ENCODE results near the gene OR5AK2. TPM values are rescaled to one million over a fixed set of nuclear protein-coding genes. Genes with fewer than 3 reads are reported as not detected.
A peak's percentile ranks its signal among the peaks of the same experiment; 100 is the strongest.
"Not testable (repeated sequence)": the region's sequence is repeated elsewhere in the genome, so short reads cannot be mapped to it uniquely, and the experiment has no call there.

The OR5AK2 gene, protein sequence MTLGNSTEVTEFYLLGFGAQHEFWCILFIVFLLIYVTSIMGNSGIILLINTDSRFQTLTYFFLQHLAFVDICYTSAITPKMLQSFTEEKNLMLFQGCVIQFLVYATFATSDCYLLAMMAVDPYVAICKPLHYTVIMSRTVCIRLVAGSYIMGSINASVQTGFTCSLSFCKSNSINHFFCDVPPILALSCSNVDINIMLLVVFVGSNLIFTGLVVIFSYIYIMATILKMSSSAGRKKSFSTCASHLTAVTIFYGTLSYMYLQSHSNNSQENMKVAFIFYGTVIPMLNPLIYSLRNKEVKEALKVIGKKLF
- total RNA-seq (2022), result not detected in 2 replicates
- Bru-seq, nascent RNA, result not detected
- not detected for BruChase-seq, experiment 1, labeled RNA remaining after a 2-hour chase
- BruChase-seq, experiment 2, labeled RNA remaining after a 6-hour chase, result not detected
- long read RNA-seq, result 0 reads

- Histone ChIP-seq H3K9me3 (0 out of 2 replicates have a peak, but pooled peaks cover under 1% of the 10 kb centered on the region), H3K36me3 (ENCODE audit: control insufficient read depth, insufficient read depth, low read length) (no peaks in the 10 kb centered on the region), H3K27me3 (replicated peaks; ENCODE audit: control insufficient read depth, insufficient read depth, low read length) (no peaks in the 10 kb centered on the region), H3K4me1 (no peaks in the 10 kb centered on the region), H3K4me3 (ENCODE audit: low read depth, low read length) (no peak within 1 kb of the TSS)
- H3K27me3 Mint-ChIP-seq (ENCODE audit: insufficient read depth, unreplicated experiment), result no peaks in the 10 kb centered on the region
- H3K36me3 Mint-ChIP-seq (ENCODE audit: insufficient read depth, unreplicated experiment), result no peaks in the 10 kb centered on the region
- POLR2A ChIA-PET, result no interaction called here
- BruUV-seq (replicated peaks), result no TSS peak
- no peak within 1 kb of the TSS for H3K27ac Mint-ChIP-seq (ENCODE audit: unreplicated experiment)
- peaks cover 14% of the 10 kb centered on the region for H3K9me3 Mint-ChIP-seq (ENCODE audit: unreplicated experiment)
- no peak for DNase-seq
- TF ChIP-seq, protein P1, sequence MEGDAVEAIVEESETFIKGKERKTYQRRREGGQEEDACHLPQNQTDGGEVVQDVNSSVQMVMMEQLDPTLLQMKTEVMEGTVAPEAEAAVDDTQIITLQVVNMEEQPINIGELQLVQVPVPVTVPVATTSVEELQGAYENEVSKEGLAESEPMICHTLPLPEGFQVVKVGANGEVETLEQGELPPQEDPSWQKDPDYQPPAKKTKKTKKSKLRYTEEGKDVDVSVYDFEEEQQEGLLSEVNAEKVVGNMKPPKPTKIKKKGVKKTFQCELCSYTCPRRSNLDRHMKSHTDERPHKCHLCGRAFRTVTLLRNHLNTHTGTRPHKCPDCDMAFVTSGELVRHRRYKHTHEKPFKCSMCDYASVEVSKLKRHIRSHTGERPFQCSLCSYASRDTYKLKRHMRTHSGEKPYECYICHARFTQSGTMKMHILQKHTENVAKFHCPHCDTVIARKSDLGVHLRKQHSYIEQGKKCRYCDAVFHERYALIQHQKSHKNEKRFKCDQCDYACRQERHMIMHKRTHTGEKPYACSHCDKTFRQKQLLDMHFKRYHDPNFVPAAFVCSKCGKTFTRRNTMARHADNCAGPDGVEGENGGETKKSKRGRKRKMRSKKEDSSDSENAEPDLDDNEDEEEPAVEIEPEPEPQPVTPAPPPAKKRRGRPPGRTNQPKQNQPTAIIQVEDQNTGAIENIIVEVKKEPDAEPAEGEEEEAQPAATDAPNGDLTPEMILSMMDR (IDR thresholded peaks at IDR 0.05; ENCODE audit: insufficient read depth in 1 of 2, low read depth in 1 of 2, low read length in 1 of 2, severe bottlenecking in 1 of 2, unreplicated experiment in 1 of 2), result no peak
- intact Hi-C loops (cut with micrococcal nuclease; ENCODE audit: unreplicated experiment), result no loop called here
- CTCF ChIA-PET, result no interaction called here
- H3K4me3 Mint-ChIP-seq (ENCODE audit: unreplicated experiment), result no peak within 1 kb of the TSS
- no peaks in the 10 kb centered on the region for H3K4me1 Mint-ChIP-seq (ENCODE audit: low read depth, unreplicated experiment)
These were observed at the start of gene OR5AK2 for GRCh38 chr11:56988614-56989013. TSS of gene OR5AK2 (plus strand) at chr11:56988914. CDS start at chr11:56988914, 0 bp downstream.

GRCh38 chr11:56945526-56945925 is 43.2 kb upstream of the OR5AK2 start:
- H3K36me3 ChIP-seq (ENCODE audit: control insufficient read depth, insufficient read depth, low read length); BruUV-seq (replicated peaks); H3K27me3 ChIP-seq (replicated peaks; ENCODE audit: control insufficient read depth, insufficient read depth, low read length); H3K27me3 Mint-ChIP-seq (ENCODE audit: insufficient read depth, unreplicated experiment); H3K4me3 Mint-ChIP-seq (ENCODE audit: unreplicated experiment); H3K4me3 ChIP-seq (ENCODE audit: low read depth, low read length); CTCF ChIA-PET; H3K27ac Mint-ChIP-seq (ENCODE audit: unreplicated experiment); DNase-seq; H3K36me3 Mint-ChIP-seq (ENCODE audit: insufficient read depth, unreplicated experiment); intact Hi-C loops (cut with micrococcal nuclease; ENCODE audit: unreplicated experiment); POLR2A ChIA-PET: not testable (repeated sequence)
- H3K9me3 ChIP-seq, result peaks cover 17% of the 10 kb centered on the region
- Mint-ChIP-seq H3K4me1 (ENCODE audit: low read depth, unreplicated experiment) (peaks cover 10% of the 10 kb centered on the region), H3K9me3 (ENCODE audit: unreplicated experiment) (peaks cover 29% of the 10 kb centered on the region)
- peaks cover 25% of the 10 kb centered on the region for H3K4me1 ChIP-seq

- no peaks in the 10 kb centered on the region; the same call in 1 of the 2 replicates for H3K36me3 ChIP-seq (ENCODE audit: control insufficient read depth, insufficient read depth, low read length)
- H3K9me3 Mint-ChIP-seq (ENCODE audit: unreplicated experiment), result peaks cover 40% of the 10 kb centered on the region
- intact Hi-C loops (cut with micrococcal nuclease; ENCODE audit: unreplicated experiment), result no loop called here
- no peak overlapping the region for H3K4me3 ChIP-seq (ENCODE audit: low read depth, low read length)
- no TSS peak for BruUV-seq (replicated peaks)
- H3K36me3 Mint-ChIP-seq (ENCODE audit: insufficient read depth, unreplicated experiment), result peaks cover 6% of the 10 kb centered on the region
- peaks cover 27% of the 10 kb centered on the region for H3K4me1 ChIP-seq
- ChIA-PET CTCF (interaction anchor here (0.7 to 1.1 kb wide), 2 partner anchors 300 to 301 kb away, joined by 3 to 5 read pairs; no protein-coding TSS in a partner anchor), POLR2A (interaction anchor here (0.5 kb wide), 1 partner anchor 133 kb away, joined by 3 read pairs; no protein-coding TSS in a partner anchor)
- DNase-seq, result peak; percentile 65 to 68
- H3K9me3 ChIP-seq, result peaks cover 24% of the 10 kb centered on the region
- no peaks in the 10 kb centered on the region for H3K27me3 ChIP-seq (replicated peaks; ENCODE audit: control insufficient read depth, insufficient read depth, low read length)
- TF ChIP-seq, protein P1 (IDR thresholded peaks at IDR 0.05; ENCODE audit: insufficient read depth in 1 of 2, low read depth in 1 of 2, low read length in 1 of 2, severe bottlenecking in 1 of 2, unreplicated experiment in 1 of 2), result no peak
- H3K27me3 Mint-ChIP-seq (ENCODE audit: insufficient read depth, unreplicated experiment), result no peaks in the 10 kb centered on the region
- H3K4me1 Mint-ChIP-seq (ENCODE audit: low read depth, unreplicated experiment), result peaks cover 10% of the 10 kb centered on the region
- peak overlapping the region; percentile 91 for H3K27ac Mint-ChIP-seq (ENCODE audit: unreplicated experiment)
- H3K4me3 Mint-ChIP-seq (ENCODE audit: unreplicated experiment), result peak overlapping the region; percentile 59
These were observed 39.7 kb upstream of the OR5AK2 start for GRCh38 chr11:56948991-56949515.
